Limb (tissue), 2 donors: ENCODE results near the gene TH.
A peak's percentile ranks its signal among the peaks of the same experiment; 100 is the strongest.

Source experiments
- DNase-seq, 2 donors: peaks; one replicate each; pipeline ENCODE4 v3.0.0-alpha.2; 2016; ENCODE audit errors: extremely low spot score in 2 of 2

TH gene

GRCh38 chr11:2160736-2161259 lies 10.8 kb downstream of the TH start, which contains the start of gene INS:
TSS of gene INS (minus strand) at chr11:2161209. CDS start at chr11:2160971, 238 bp downstream.
- DNase-seq = no peak

DNA sequence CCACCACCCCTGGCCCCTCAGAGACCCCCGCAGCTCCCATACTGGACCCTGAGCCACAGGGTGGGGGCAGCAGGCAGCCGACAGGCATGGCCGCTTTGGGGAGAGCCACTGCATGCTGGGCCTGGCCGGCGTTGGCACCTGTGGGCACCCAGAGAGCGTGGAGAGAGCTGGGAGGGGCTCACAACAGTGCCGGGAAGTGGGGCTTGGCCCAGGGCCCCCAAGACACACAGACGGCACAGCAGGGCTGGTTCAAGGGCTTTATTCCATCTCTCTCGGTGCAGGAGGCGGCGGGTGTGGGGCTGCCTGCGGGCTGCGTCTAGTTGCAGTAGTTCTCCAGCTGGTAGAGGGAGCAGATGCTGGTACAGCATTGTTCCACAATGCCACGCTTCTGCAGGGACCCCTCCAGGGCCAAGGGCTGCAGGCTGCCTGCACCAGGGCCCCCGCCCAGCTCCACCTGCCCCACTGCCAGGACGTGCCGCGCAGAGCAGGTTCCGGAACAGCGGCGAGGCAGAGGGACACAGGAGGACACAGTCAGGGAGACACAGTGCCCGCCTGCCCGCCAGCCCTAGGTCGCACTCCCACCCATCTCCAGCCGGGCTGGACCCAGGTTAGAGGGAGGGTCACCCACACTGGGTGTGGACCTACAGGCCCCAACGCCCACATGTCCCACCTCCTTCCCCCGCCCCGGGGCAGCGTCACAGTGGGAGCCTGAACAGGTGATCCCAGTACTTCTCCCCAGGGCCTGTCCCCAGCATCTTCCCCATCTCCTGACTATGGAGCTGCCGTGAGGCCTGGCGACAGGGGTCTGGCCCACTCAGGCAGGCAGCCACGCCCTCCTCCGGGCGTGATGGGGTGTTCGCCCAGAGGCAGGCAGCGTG lies 11.8 kb downstream of the TH start:
- no peak for DNase-seq

DNA sequence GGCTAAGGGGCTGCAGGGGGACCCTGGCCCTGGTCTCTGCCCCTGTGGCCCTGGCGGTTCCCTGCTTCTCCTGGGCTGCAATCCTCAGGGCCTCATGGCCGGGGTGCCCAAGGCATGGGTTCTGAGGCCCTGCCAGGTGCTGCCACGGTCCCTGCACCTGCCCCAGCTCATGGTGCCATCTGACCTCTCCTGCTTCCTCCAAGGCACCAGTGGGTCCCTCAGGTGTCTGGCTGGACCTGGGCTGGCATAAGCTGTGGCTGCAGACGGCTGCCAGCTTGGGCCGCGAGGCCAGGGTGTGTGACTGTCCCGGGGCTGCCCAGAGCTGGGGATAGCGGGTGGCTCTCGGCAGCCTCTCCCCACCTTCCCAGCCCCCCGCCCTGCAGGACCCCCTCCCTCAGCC lies 12.6 kb downstream of the TH start:
- no peak for DNase-seq

- no peak for DNase-seq
Observed at GRCh38 chr11:2158296-2158737, 13.3 kb downstream of the TH start.

- no peak for DNase-seq
Observed at GRCh38 chr11:2157294-2158040, 14.1 kb downstream of the TH start.

DNA sequence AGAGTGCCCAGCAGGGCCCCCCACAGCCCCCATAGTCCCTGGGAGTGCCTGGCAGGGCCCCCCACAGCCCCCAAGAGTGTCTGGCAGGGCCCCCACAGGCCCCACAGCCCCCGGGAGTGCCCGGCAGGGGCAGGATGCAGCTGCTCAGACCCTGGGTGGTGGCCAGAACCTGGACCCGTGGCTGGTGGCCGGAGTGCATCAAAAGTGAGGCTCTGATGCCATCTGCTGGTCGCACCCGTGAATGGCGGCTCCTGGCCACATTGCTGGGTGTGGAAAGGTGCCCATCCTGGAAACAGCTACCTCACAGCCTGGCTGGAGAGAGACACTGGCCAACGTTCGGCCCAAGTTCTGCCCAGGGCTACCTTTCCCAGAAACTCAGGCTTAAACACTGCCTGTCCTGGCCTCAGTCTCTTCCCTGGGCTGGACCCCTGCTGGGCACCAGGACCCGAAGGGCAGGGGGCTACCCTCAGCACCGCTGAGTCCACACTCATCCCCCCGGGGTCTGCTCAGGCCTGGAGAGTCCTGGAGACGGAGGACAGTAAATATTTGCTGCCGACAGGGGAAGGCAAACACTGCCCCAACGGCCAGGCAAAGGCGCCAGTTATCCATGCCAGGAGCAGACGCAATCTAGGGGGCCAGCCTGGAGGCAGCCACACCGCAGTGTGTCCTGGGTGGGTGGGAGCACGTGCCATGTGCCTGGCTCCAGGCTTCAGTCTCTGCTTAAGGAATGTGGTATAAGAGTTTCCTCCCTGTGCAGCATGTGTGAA lies 15.0 kb downstream of the TH start:
- DNase-seq = peak in 1 of 2 donors; percentile 86

GRCh38 chr11:2155511-2155910 lies 16.1 kb downstream of the TH start:
- DNase-seq = no peak

DNA sequence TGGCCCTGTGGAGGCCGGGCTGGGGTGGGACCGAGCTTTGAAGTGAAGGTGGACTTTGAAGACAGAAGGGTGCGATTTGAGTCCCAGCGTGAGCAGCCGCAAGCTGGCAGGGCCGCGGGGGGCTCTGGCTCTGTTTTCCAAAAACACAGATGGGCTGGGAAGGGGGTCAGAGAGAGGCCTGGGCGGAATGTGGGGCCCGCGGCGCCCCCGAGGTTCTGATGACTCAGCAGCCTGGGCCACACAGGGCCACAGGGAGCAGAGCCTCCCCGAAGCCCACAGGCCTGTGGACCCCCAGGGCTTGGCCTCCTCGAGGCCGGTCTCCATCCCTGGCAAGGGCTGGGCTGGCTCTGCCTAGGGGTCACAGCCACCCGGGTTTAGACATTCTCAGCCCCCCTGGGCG lies 16.7 kb downstream of the TH start:
- no peak for DNase-seq

DNA sequence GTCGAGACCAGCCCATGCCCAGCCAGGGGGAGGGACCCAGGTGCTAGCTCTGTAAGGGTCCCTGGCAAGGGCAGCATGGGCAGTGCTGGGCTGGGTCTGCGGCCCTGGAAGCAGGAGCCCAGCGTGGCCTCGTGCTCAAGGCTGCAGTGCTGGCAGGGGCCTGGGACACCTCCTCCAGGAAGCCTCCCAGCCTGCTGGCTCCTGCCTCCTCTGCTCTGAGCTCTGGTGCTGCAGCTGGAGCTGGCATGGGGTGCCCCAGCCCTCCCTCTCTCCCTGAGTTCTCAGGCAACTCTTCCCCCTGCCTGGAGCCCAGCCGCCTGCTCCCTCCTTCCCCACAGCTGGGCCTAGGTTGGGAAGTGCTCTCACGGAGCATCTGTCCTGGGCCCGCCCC lies 17.4 kb downstream of the TH start:
- no peak for DNase-seq

GRCh38 chr11:2153581-2154194 lies 17.9 kb downstream of the TH start:
- no peak for DNase-seq

DNA sequence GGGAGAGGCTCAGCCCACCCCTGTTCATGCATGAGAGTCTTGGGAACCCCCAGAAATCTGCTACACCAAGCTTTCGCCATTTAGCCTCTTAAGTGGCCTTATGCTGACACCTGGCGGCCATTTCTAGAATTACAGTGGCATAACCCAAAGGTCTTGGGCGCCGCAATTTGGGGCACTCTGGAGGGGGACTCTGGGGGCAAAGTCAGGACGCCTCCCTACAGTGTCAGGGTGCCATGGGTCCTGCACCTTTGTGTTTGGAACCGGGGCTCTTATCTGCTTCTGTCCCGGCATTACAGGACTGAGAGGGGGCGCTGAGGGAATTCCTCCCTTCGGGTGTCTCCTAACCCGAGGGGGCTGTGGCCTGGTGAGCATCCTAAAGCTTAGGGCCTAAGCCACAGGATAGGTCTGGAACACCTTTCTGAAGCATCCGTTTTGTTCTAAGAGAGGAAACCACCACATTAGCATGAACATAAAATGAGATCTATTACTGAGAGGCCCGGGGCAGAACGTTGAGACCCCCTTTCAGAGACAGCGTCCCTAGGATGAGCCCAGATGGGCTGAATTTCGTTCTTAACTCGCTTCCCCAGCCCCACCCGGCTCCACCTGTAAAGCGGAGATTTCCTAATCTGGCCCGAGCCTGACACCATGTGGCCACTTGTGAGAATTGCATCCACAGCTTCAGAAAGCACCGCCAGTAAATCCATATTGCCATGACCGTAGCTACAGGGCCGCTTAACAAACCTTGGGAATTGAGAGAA lies 19.9 kb downstream of the TH start:
- peak; percentile 76 to 87 for DNase-seq

DNA sequence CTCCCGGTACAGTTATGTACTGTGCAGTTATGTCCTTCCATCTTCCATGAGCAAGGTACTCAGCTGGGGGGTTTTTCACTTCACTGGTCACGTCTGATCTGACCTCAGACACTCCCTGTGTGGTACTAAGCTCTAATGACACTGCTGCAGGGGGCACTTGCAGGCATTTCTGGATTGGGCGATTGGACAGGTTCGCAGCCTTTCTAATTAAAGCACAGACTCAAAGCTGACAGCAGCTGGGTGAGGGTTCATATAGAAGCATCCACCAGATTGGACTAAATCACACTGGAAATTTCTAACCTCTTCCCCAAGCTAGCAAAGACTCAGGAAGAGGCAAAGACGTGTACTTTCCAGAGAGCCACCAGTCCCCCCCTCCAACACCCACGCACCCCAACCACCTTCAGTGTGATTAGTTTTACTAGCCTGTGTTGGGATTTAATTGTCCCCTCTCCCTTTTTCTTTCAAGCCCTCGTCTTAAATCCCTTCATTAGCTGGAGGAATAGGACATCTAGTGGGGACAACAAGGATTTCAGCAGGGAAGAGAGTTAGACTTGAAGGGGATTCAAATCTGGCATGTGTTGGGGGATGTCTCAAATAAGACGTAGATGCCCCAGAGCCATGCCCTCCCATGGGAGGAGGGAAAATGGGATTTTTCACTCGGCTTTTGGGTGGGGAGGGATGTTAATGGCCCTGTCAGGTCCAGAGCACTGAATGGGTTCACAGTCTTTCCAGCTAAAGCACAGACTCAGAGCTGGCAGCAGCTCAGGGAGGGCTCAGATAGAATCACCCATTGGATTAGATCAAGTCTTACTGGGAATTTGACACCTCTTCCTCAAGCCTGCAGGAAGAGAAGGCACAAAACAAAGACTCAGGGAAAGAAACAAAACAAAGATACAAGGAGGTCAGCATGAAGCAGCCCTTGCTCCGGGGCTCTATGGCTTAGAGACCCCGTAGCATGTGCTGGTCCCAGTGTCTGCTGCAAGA lies 21.5 kb downstream of the TH start:
- peak in 1 of 2 donors; percentile 86 for DNase-seq

DNA sequence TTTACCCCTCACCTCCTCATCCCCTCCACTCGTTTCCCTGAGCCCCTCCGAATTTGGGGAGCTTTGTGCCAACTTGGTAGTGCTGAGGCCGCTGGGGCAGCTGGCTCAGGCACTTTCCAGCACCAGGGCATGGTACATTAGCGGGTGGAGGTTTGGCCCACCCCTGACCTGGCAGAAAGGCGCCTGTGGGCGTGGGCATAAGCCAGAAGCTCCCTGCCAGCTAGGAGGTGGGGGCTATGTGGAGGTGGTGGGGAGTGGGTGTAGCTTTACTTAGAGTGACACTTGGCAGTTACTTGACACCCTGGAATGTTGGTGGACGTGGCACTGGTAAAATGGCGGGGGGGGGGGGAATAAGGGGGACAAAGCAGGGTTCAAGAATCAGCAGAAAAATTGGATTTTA lies 22.2 kb downstream of the TH start:
- no peak for DNase-seq

- DNase-seq = peak in 1 of 2 donors; percentile 18
Observed at GRCh38 chr11:2148595-2148994, 23.0 kb downstream of the TH start.

DNA sequence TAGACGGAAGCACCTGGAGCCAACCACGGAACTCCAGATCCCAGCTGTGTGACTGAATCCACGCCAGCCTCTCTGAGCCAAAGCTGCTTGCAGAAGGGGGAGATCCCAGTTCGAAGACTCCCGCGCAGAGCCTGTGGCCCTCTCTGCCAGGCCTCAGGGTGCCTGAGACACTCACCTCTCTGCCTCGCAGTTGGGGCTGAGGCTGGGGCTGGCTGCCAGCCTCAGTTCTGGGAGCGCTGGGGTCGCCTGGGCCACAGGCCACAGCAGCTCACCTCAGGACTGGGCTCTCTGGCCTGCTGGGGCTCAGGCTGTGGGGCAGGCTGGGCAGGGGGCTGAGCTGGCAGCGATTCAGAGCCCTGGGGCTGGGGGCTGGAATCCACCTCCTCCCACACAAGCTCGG lies 24.2 kb downstream of the TH start:
- DNase-seq = no peak

GRCh38 chr11:2146051-2146450 lies 25.6 kb downstream of the TH start:
- DNase-seq = no peak

- DNase-seq = no peak
Observed at GRCh38 chr11:2144544-2145248, 26.9 kb downstream of the TH start.

DNA sequence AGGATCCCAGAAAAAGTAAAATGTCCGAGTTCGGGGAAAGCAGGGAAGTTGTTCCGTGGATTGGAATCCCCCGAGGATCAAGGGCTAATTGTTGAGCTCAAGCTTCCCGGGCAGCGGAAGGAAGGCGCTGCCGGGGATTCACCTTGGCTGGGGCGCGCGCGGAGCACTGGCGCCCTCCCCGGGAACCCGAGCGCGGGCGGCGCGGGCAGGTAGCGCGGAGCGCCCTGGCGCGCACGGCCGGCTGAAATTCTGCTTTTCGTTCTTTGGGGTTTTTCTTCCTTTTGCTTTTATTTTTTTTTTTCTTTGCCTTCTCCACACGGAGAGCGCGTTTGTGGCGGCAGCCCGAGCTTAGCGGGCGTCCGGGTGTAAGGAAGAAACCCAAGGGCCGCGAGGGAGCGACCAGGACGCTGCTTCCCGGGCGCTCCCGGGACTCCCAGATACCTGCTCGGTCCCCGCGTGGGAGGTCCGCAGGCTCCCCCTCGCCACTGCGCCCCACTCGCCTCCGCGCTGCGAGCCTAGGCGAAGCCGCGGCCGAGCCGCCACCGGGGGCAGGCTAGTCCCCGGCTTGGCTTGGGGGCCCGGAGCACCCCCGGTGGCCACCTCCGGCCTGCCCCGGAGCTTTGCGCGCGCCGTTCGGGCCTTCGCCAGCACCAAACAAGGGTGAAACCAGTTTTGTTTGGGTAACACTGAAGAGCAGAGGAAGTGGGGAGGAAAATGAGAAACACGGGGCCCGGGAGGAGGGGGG lies 27.6 kb downstream of the TH start:
- no peak for DNase-seq
